Ovary (tissue), 3 donors: ENCODE results near the gene CRIM1.

ENCODE experiments used
- CTCF ChIP-seq, 3 donors: fragments of 450-650 bp in 2 of 3; fragments of 200-600 bp in 1 of 3; IDR thresholded peaks; one replicate each; pipeline versions ENCODE4 v1.5.1 to v1.8.0; 2016 to 2022; ENCODE audit warnings: antibody characterized with exemption in 3 of 3, mild to moderate bottlenecking in 1 of 3
- EP300 ChIP-seq: sonication (generic); formaldehyde crosslinking; IDR thresholded peaks from one replicate; pipeline ENCODE4 v1.6.1; 2017; ENCODE audit warnings: antibody characterized with exemption
- donor health status: DM: no; HTN: no; CAD: no.

- no peak for TF ChIP-seq EP300
- no peak for TF ChIP-seq CTCF (IDR thresholded peaks at IDR 0.05)
These were observed 240.8 kb downstream of the CRIM1 start for GRCh38 chr2:36596397-36596796.
